Measurements from ENCODE around the gene CCNK.

DNA sequence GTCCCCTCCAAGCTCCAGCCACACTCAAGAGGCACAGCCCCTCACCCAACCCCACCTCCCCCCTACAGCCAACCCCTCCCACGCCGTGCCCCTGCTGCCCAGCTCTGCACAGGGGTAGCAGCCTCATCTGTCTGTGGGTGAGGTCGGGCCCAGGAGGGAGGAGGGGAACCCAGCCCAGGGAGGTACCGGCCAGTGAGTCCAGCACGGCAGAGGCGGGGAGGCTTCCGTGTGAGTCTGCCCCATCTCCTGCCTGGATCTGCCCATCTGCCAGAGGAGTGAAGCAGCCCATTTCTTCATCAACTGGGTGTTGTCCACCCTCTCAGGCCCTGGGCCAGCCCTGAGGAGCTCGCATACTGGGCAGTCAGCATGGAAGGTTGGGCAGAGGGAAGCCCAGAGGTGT lies 54.2 kb downstream of the CCNK start:
- TF ChIP-seq, protein P1, sequence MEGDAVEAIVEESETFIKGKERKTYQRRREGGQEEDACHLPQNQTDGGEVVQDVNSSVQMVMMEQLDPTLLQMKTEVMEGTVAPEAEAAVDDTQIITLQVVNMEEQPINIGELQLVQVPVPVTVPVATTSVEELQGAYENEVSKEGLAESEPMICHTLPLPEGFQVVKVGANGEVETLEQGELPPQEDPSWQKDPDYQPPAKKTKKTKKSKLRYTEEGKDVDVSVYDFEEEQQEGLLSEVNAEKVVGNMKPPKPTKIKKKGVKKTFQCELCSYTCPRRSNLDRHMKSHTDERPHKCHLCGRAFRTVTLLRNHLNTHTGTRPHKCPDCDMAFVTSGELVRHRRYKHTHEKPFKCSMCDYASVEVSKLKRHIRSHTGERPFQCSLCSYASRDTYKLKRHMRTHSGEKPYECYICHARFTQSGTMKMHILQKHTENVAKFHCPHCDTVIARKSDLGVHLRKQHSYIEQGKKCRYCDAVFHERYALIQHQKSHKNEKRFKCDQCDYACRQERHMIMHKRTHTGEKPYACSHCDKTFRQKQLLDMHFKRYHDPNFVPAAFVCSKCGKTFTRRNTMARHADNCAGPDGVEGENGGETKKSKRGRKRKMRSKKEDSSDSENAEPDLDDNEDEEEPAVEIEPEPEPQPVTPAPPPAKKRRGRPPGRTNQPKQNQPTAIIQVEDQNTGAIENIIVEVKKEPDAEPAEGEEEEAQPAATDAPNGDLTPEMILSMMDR (conservative IDR thresholded peaks at IDR 0.05): no peak
- TF ChIP-seq ZFX (IDR thresholded peaks at IDR 0.05): no peak

All from C4-2B (cell line).